CD14-positive monocyte (primary cell): ENCODE results near the gene UBA1. TPM values are rescaled to one million over a fixed set of nuclear protein-coding genes. Genes with fewer than 3 reads are reported as not detected.

Source experiments
- DNase-seq, 3 donors: peaks; one replicate each; pipeline ENCODE4 v3.0.0-alpha.2; 2011 to 2022
- H2AFZ ChIP-seq: 2 replicates; pipeline ENCODE4 v1.6.0; 2012; ENCODE audit warnings: mild to moderate bottlenecking, low read depth, low read length, inconsistent platforms; ENCODE audit not compliant: insufficient read depth, poor library complexity, severe bottlenecking
- H3K27ac ChIP-seq, 2 donors: 1 replicate in 1 of 2; 2 replicates in 1 of 2; pipeline ENCODE4 v1.5.1; 2012 to 2013; ENCODE audit warnings: low read length in 2 of 2, control low read depth in 1 of 2, inconsistent platforms in 1 of 2, low read depth in 1 of 2, mild to moderate bottlenecking in 1 of 2
- H3K27me3 ChIP-seq, 2 donors: one replicate each; pipeline versions ENCODE4 v1.6.0 to v1.6.1; 2011 to 2013; ENCODE audit warnings: low read length in 2 of 2; ENCODE audit not compliant: control insufficient read depth in 2 of 2, insufficient read depth in 2 of 2
- H3K36me3 ChIP-seq, 2 donors: replicated peaks in 1 of 2; 1 replicate in 1 of 2; 2 replicates in 1 of 2; pipeline versions ENCODE4 v1.5.1 to v1.6.1; 2012 to 2013; ENCODE audit warnings: low read length in 2 of 2, control low read depth in 1 of 2, inconsistent platforms in 1 of 2, mild to moderate bottlenecking in 1 of 2; ENCODE audit not compliant: insufficient read depth in 2 of 2, control insufficient read depth in 1 of 2
- H3K4me1 ChIP-seq, 2 donors: 1 replicate in 1 of 2; 2 replicates in 1 of 2; pipeline versions ENCODE4 v1.5.1 to v1.6.1; 2012 to 2013; ENCODE audit warnings: low read length in 2 of 2, control low read depth in 1 of 2, inconsistent platforms in 1 of 2, mild to moderate bottlenecking in 1 of 2, moderate library complexity in 1 of 2; ENCODE audit not compliant: insufficient read depth in 2 of 2, control insufficient read depth in 1 of 2
- H3K4me2 ChIP-seq: replicated peaks from 2 replicates; pipeline ENCODE3; 2012; ENCODE audit warnings: low read length, moderate library complexity, mild to moderate bottlenecking; ENCODE audit not compliant: poor library complexity, severe bottlenecking; ENCODE audit errors: extremely low read depth
- H3K4me3 ChIP-seq, 3 experiments: fragments of 200-600 bp in 1 of 3; sonication (generic) in 1 of 3; replicated peaks in 1 of 3; 1 replicate in 2 of 3; 2 replicates in 1 of 3; pipeline ENCODE4 v1.5.1; 2011 to 2013; ENCODE audit warnings: low read length in 3 of 3, mild to moderate bottlenecking in 3 of 3, control low read depth in 2 of 3, low read depth in 2 of 3, inconsistent platforms in 1 of 3, moderate library complexity in 1 of 3
- H3K79me2 ChIP-seq: 2 replicates; pipeline ENCODE4 v1.6.0; 2012; ENCODE audit warnings: mild to moderate bottlenecking, control low read depth, inconsistent platforms, low read length, moderate library complexity; ENCODE audit not compliant: insufficient read depth
- H3K9ac ChIP-seq: 2 replicates; pipeline ENCODE4 v1.6.0; 2017; ENCODE audit warnings: low read length, mild to moderate bottlenecking; ENCODE audit not compliant: insufficient read depth, poor library complexity, severe bottlenecking
- H3K9me3 ChIP-seq, 2 donors: replicated peaks in 1 of 2; 1 replicate in 1 of 2; 2 replicates in 1 of 2; pipeline versions ENCODE4 v1.5.1 to v1.6.1; 2012 to 2013; ENCODE audit warnings: low read length in 2 of 2, control low read depth in 1 of 2; ENCODE audit not compliant: control insufficient read depth in 1 of 2, insufficient read depth in 1 of 2
- H4K20me1 ChIP-seq: 2 replicates; pipeline ENCODE4 v1.6.0; 2012; ENCODE audit warnings: mild to moderate bottlenecking, low read length, control low read depth, moderate library complexity; ENCODE audit not compliant: insufficient read depth
- H3K27ac Mint-ChIP-seq, 7 donors: one replicate each; pipeline ENCODE4 v1.8.0; 2020; ENCODE audit warnings: mild to moderate bottlenecking in 7 of 7, mixed read lengths in 7 of 7, moderate library complexity in 6 of 7, inconsistent platforms in 2 of 7
- H3K27me3 Mint-ChIP-seq, 3 donors: one replicate each; pipeline ENCODE4 v1.8.0; 2021 to 2022; ENCODE audit warnings: low read depth in 3 of 3, mild to moderate bottlenecking in 3 of 3, mixed read lengths in 3 of 3, moderate library complexity in 3 of 3, inconsistent platforms in 1 of 3
- H3K36me3 Mint-ChIP-seq, 2 donors: one replicate each; pipeline ENCODE4 v1.8.0; 2020; ENCODE audit warnings: mixed read lengths in 2 of 2, inconsistent platforms in 1 of 2, mild to moderate bottlenecking in 1 of 2
- H3K4me1 Mint-ChIP-seq: one replicate; pipeline ENCODE4 v1.8.0; 2020; ENCODE audit warnings: mild to moderate bottlenecking, mixed read lengths
- H3K4me3 Mint-ChIP-seq, 2 donors: one replicate each; pipeline ENCODE4 v1.8.0; 2020; ENCODE audit warnings: mild to moderate bottlenecking in 2 of 2, mixed read lengths in 2 of 2, moderate library complexity in 1 of 2
- H3K9me3 Mint-ChIP-seq, 7 donors: one replicate each; pipeline ENCODE4 v1.8.0; 2020 to 2022; ENCODE audit warnings: mixed read lengths in 7 of 7, mild to moderate bottlenecking in 6 of 7, moderate library complexity in 6 of 7, inconsistent platforms in 2 of 7
- CTCF ChIP-seq: fragments of 200-600 bp; IDR thresholded peaks from one replicate; pipeline ENCODE4 v1.8.0; 2022; ENCODE audit warnings: antibody characterized with exemption, mild to moderate bottlenecking
- WGBS: methylation state at CpG from one replicate; pipeline ENCODE4 v1.1.5; 2013; ENCODE audit warnings: missing lambda C conversion rate; ENCODE audit not compliant: insufficient coverage; 5-methylcytosine and 5-hydroxymethylcytosine counted together
- intact Hi-C, 2 donors: fragments of 100-400 bp; cut with micrococcal nuclease; formaldehyde crosslinking; loops; one replicate each; pipeline versions ENCODE4 v1.15.0 to v1.15.1; 2023
- polyA plus RNA-seq, 3 donors: library from polyadenylated mRNA; depleted of rRNA in 1 of 3; unstranded in 2 of 3; stranded (reverse) in 1 of 3; fragments of 300-500 nt in 2 of 3; fragments of >200 nt in 1 of 3; fragmentation: Illumina TruSeq in 2 of 3; gene quantifications; 1 replicate in 2 of 3; 2 replicates in 1 of 3; pipeline ENCODE4 v1.2.3, GENCODE V29; 2012 to 2021

The UBA1 gene
- polyA plus RNA-seq, 3 donors: 125 to 157 (median 150) TPM

GRCh38 chrX:47231167-47231566, 37.5 kb downstream of the UBA1 start:
- H3K27ac Mint-ChIP-seq: peak overlapping the region in 4 of 7 donors; percentile 26 to 99 (median 55)
- Histone ChIP-seq H2AFZ (no peak overlapping the region), H4K20me1 (peaks cover 5% of the 10 kb centered on the region), H3K4me2 (no peak overlapping the region), H3K27ac (no peak overlapping the region), H3K27me3 (peaks cover 0 to 16% of the 10 kb centered on the region in 2 donors), H3K9ac (no peak overlapping the region), H3K9me3 (no peaks in the 10 kb centered on the region), H3K36me3 (peaks cover 15 to 28% of the 10 kb centered on the region in 2 donors), H3K4me1 (peaks cover 8 to 14% of the 10 kb centered on the region in 2 donors), H3K79me2 (peaks cover 10% of the 10 kb centered on the region), H3K4me3 (no peak overlapping the region)
- H3K4me3 Mint-ChIP-seq: peak overlapping the region in 1 of 2 donors; percentile 45
- DNase-seq: no peak
- H3K36me3 Mint-ChIP-seq: peaks cover 20 to 46% of the 10 kb centered on the region in 2 donors
- no peak for TF ChIP-seq CTCF
- H3K27me3 Mint-ChIP-seq: peaks cover 0 to 58% (median 0%) of the 10 kb centered on the region in 3 donors
- intact Hi-C loops: no loop called here
- H3K4me1 Mint-ChIP-seq: peaks cover 4% of the 10 kb centered on the region
- H3K9me3 Mint-ChIP-seq: peaks cover 0 to 11% (median 0%) of the 10 kb centered on the region in 7 donors
- WGBS: no CpG with 5 or more reads among the region's 2 CpGs

GRCh38 chrX:47232197-47232802, 38.7 kb downstream of the UBA1 start:
- no CpG with 5 or more reads among the region's 8 CpGs for WGBS
- no peaks in the 10 kb centered on the region for H3K9me3 ChIP-seq
- no peak for DNase-seq
- no peaks in the 10 kb centered on the region for H4K20me1 ChIP-seq
- H3K27me3 Mint-ChIP-seq: peaks cover 0 to 60% (median 0%) of the 10 kb centered on the region in 3 donors
- H3K27ac Mint-ChIP-seq: peak overlapping the region; percentile 99 to 100 (median 100)
- intact Hi-C loops: loop anchor here in 1 of 2 donors (2.0 kb wide), 1 partner anchor 13 kb away; the partner anchor contains the start of gene CDK16
- peaks cover 4% of the 10 kb centered on the region for H3K4me1 Mint-ChIP-seq
- H3K27ac ChIP-seq: peak overlapping the region; percentile 93 to 95
- peaks cover 13% of the 10 kb centered on the region for H3K79me2 ChIP-seq
- peak overlapping the region; percentile 54 to 82 (median 77) for H3K4me3 ChIP-seq
- peaks cover 4 to 16% of the 10 kb centered on the region in 2 donors for H3K36me3 ChIP-seq
- no peak for TF ChIP-seq CTCF
- peaks cover 0 to 17% of the 10 kb centered on the region in 2 donors for H3K27me3 ChIP-seq
- peak overlapping the region; percentile 47 for H2AFZ ChIP-seq
- peak overlapping the region; percentile 72 for H3K4me2 ChIP-seq
- H3K4me1 ChIP-seq: peaks cover 8 to 14% of the 10 kb centered on the region in 2 donors
- H3K9me3 Mint-ChIP-seq: peaks cover 0 to 11% (median 0%) of the 10 kb centered on the region in 7 donors
- peaks cover 12 to 34% of the 10 kb centered on the region in 2 donors for H3K36me3 Mint-ChIP-seq
- peak overlapping the region; percentile 87 to 96 for H3K4me3 Mint-ChIP-seq
- peak overlapping the region; percentile 86 for H3K9ac ChIP-seq
